Activated naive CD4-positive, alpha-beta T cell (primary cell): ENCODE data around the gene ECEL1.
A peak's percentile ranks its signal among the peaks of the same experiment; 100 is the strongest.
"Not testable (repeated sequence)": the region's sequence is repeated elsewhere in the genome, so short reads cannot be mapped to it uniquely, and the experiment has no call there.

Experiments
- DNase-seq, 4 experiments: peaks; one replicate each; lab custom pipeline; 2025; lab: John Stamatoyannopoulos, UW

ECEL1 gene

DNA sequence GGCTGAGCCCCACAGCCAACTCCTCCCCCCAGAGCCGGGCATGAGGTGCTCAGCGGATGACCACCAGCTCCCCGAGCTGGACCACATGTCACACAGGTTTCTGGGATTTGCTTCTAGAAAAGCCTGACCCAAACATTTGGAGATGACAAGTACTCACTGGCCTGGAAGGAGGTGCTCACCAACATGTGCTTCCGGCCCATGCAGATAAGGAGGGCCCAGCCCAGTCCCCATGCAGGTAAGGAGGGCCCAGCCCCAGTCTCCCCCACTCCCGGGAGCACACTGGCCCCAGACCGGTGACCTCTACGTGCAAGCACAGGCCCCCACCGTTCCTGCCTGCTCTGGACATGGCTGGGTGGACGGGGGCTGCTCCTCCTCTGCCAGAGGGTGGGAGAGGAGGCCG, 45.7 kb downstream of the ECEL1 start:
- not testable (repeated sequence) for DNase-seq

- DNase-seq: no peak
Observed at GRCh38 chr2:232441147-232441651, 46.4 kb downstream of the ECEL1 start.

GRCh38 chr2:232440220-232441018, 47.2 kb downstream of the ECEL1 start:
- peak; percentile 85 to 95 (median 86) for DNase-seq

DNA sequence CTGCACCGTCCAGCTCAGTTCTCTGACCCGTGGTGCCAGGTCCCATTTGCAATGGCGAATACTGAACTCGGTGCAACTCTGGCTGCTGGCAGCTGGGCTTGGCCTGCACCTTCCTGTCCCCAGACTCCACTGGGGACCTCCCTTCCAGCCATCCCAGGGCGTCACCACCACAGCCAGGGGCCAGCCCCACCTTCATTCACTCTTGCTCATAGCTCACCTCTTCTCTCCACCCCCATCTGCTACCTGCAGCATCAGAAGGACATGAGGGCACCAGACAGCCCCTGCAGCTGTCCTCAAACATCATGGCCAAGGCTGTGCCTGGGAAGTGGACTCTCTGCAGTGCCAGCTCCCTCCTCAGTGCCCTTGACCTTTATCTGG, 47.9 kb downstream of the ECEL1 start:
- no peak for DNase-seq

DNA sequence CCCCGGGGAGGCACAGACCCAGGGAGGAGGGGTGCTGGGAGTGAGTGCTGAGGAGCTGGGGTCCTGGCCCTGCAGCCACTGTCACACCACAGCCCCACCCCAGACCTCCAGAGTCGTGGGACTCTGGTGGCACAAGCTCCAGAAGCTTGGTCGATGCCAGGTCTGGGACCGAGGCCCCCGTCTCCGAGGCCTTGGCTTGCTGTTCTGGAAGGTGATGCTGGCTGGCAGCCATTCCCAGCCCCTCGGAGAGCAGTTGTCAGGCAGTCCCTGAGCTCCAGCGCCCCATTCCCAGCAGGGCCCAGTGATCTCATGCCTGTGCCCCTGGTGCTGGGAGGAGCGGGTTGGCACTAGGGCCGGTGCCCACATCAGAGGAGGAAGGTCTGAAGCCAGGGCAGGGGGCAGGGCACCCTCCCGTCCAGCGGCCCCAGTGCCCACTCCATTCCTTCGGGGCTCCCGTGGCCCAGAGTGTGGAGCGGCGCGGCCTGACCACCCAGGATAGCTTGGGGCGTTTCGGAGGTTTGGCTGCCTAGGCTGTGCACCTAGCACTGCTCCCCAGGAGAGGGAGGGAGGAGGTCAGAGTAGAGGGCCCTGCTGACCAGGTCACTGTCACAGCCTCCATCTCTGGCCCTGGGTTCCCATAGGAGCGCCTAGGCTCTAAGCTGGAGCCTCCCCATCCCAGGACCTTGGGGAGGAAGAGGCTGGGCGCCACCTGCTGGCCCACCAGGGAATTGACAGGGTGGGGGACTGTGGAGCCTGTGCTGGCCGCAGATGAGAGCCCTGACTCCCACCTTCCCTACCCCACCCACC, 48.5 kb downstream of the ECEL1 start:
- peak in 2 of 4 experiments; percentile 12 to 26 for DNase-seq

DNA sequence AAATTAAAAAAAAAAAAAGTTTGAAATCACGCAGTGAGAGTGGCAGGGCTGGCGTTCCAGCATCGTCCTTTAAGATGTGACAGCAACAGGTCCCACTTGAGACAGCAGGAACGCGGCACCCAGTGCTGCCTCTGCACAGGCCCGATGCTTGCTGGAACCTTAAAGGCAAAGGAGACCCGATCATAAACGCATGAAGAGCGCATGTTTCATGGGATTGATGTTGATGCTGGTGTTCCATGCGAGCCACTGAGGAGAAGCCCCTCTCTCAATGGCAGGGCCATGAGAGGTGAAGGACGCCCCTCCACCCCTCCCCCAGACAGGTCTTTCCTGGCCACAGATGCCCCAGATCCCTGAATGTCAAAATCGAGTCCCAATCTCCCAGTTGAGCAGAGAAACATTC, 49.5 kb downstream of the ECEL1 start:
- DNase-seq: no peak

- DNase-seq: no peak
Observed at GRCh38 chr2:232437195-232437571, 50.5 kb downstream of the ECEL1 start.

- DNase-seq: no peak
Observed at GRCh38 chr2:232436381-232437194, 51.0 kb downstream of the ECEL1 start.

GRCh38 chr2:232435805-232436204, 51.8 kb downstream of the ECEL1 start:
- no peak for DNase-seq

DNA sequence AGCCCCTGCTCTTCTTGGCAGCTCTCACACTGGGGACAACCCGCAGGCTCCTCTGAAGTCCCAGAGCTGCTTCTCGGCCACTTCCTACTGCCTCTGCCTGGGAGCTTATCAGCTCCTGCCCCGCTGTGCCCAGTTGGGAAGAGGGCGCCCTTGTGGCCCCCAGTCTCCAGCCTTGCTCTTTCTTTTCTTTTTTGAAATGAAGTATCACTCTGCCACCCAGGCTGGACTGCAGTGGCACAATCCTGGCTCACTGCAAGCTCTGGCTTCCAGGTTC, 52.3 kb downstream of the ECEL1 start:
- DNase-seq: no peak

DNA sequence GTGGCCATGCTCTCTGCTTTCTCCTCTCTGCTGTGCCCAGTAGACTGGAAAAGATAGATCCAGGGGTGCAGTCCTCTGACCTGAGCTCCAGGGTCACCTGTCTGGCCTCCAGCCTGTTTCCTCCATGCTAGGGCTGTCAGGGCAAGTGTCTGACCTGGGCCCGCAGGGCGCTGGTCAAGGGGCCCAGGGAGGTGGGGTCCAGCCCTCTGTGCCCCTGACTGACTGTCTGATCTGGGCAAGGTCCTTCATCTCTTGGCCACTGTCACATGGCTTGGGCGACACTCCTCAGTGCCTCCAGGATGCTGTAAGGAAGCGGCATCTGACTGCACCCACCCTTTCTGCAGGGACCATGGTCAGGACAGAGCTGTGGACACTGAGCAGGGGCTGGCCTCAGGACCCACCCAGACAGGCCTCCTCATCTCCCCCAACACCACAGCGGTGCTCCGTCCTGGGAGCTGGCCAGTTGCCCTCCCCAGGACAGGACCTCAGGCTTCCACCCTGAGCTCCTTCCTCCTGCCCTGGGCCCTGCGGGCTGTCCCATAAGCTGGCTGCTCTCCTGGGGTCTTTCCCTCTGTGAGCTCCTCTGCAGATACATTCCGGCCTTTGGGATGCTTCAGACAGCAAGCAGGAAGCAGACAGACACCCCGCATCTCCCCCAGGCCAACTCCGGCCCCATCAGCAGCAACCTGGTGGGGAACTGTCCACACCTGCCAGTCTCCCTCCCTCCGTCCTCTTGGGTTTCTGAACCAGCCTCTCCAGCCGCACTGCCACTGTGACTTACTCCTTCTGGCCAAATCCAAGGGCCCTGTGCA, 52.9 kb downstream of the ECEL1 start:
- DNase-seq: no peak

DNA sequence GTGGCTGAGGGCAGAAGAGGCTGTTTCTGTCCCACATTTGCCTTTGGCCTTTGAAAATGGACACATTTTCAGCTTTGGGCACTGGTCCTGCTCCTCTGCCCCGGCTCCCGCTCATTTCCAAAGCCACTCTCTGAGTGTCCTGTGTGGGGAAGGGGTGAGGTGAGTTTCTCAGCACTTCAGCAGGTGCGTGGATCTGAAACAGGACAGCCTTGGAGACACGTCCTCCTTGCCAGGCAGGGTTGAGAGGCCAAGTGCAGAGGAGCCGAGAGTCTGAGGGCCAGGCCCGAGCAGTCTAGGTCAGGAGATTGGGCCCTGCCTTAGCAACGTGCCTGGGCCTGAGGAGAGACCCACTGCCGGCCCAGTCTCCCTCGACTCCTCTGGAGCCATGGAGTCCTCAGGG, 53.5 kb downstream of the ECEL1 start:
- DNase-seq: no peak

GRCh38 chr2:232433622-232434021, 54.0 kb downstream of the ECEL1 start:
- not testable (repeated sequence) for DNase-seq

- no peak for DNase-seq
Observed at GRCh38 chr2:232432598-232433184, 54.9 kb downstream of the ECEL1 start.

- no peak for DNase-seq
Observed at GRCh38 chr2:232431705-232432590, 55.7 kb downstream of the ECEL1 start.
